ENCODE results near the gene LGALSL. TPM values are rescaled to one million over a fixed set of nuclear protein-coding genes. Genes with fewer than 3 reads are reported as not detected.

LGALSL gene
- polyA plus RNA-seq, 4 donors, result 6.0 to 28.6 (median 25.3) TPM

GRCh38 chr2:64447317-64448040 is 6.5 kb upstream of the LGALSL start:
- Histone ChIP-seq H3K27me3 (ENCODE audit: control insufficient read depth in 3 of 3, insufficient read depth in 3 of 3, low read length in 3 of 3) (no peaks in the 10 kb centered on the region), H3K9me3 (ENCODE audit: control insufficient read depth in 2 of 2, insufficient read depth in 1 of 2, low read depth in 1 of 2, low read length in 1 of 2) (no peaks in the 10 kb centered on the region), H3K4me1 (ENCODE audit: control insufficient read depth in 3 of 3, insufficient read depth in 2 of 3, low read depth in 1 of 3, low read length in 2 of 3) (peaks cover 0 to 6% (median 0%) of the 10 kb centered on the region in 3 donors), H3K4me3 (ENCODE audit: low read depth in 1 of 3, low read length in 3 of 3) (no peak overlapping the region), H3K27ac (ENCODE audit: low read depth in 1 of 3, low read length in 2 of 3) (no peak overlapping the region), H3K36me3 (ENCODE audit: control insufficient read depth in 3 of 3, insufficient read depth in 2 of 3, low read depth in 1 of 3, low read length in 3 of 3) (no peaks in the 10 kb centered on the region)
- DNase-seq (no peak), FAIRE-seq (no peak)
- 76 to 86% (median 81%) methylated on average over 2 of the region's 2 CpGs for WGBS, 3 donors

- Histone ChIP-seq H3K27me3 (ENCODE audit: control insufficient read depth in 3 of 3, insufficient read depth in 3 of 3, low read length in 3 of 3) (no peaks in the 10 kb centered on the region), H3K4me3 (ENCODE audit: low read depth in 1 of 3, low read length in 3 of 3) (no peak overlapping the region), H3K36me3 (ENCODE audit: control insufficient read depth in 3 of 3, insufficient read depth in 2 of 3, low read depth in 1 of 3, low read length in 3 of 3) (no peaks in the 10 kb centered on the region), H3K4me1 (ENCODE audit: control insufficient read depth in 3 of 3, insufficient read depth in 2 of 3, low read depth in 1 of 3, low read length in 2 of 3) (peaks cover 0 to 11% (median 0%) of the 10 kb centered on the region in 3 donors), H3K27ac (ENCODE audit: low read depth in 1 of 3, low read length in 2 of 3) (no peak overlapping the region), H3K9me3 (ENCODE audit: control insufficient read depth in 2 of 2, insufficient read depth in 1 of 2, low read depth in 1 of 2, low read length in 1 of 2) (no peaks in the 10 kb centered on the region)
- DNase-seq (no peak), FAIRE-seq (no peak)
- WGBS, 3 donors, result 83 to 93% (median 85%) methylated on average over 7 of the region's 7 CpGs
Measured at GRCh38 chr2:64448041-64448426, 5.9 kb upstream of the LGALSL start.

- FAIRE-seq, result no peak
- H3K4me1 ChIP-seq (ENCODE audit: control insufficient read depth in 3 of 3, insufficient read depth in 2 of 3, low read depth in 1 of 3, low read length in 2 of 3), result peaks cover 0 to 24% (median 0%) of the 10 kb centered on the region in 3 donors
- WGBS, 3 donors, result 82 to 92% (median 91%) methylated on average over 2 of the region's 2 CpGs
- no peaks in the 10 kb centered on the region for H3K9me3 ChIP-seq (ENCODE audit: control insufficient read depth in 2 of 2, insufficient read depth in 1 of 2, low read depth in 1 of 2, low read length in 1 of 2)
- H3K4me3 ChIP-seq (ENCODE audit: low read depth in 1 of 3, low read length in 3 of 3), result no peak overlapping the region
- H3K27ac ChIP-seq (ENCODE audit: low read depth in 1 of 3, low read length in 2 of 3), result no peak overlapping the region
- peaks cover 0 to under 1% (median 0%) of the 10 kb centered on the region in 3 donors for H3K36me3 ChIP-seq (ENCODE audit: control insufficient read depth in 3 of 3, insufficient read depth in 2 of 3, low read depth in 1 of 3, low read length in 3 of 3)
- DNase-seq, result no peak
- H3K27me3 ChIP-seq (ENCODE audit: control insufficient read depth in 3 of 3, insufficient read depth in 3 of 3, low read length in 3 of 3), result no peaks in the 10 kb centered on the region
Measured at GRCh38 chr2:64451051-64451450, 2.9 kb upstream of the LGALSL start.

- Histone ChIP-seq H3K4me3 (ENCODE audit: low read depth in 1 of 3, low read length in 3 of 3) (peak overlapping the region; percentile 63 to 92 (median 74)), H3K4me1 (ENCODE audit: control insufficient read depth in 3 of 3, insufficient read depth in 2 of 3, low read depth in 1 of 3, low read length in 2 of 3) (peaks cover 0 to 25% (median 0%) of the 10 kb centered on the region in 3 donors)
- FAIRE-seq, result no peak
Measured at GRCh38 chr2:64454386-64455332, 697 bp downstream of the LGALSL start.

GRCh38 chr2:64455545-64455944 is 1.6 kb downstream of the LGALSL start:
- Histone ChIP-seq H3K9me3 (ENCODE audit: control insufficient read depth in 2 of 2, insufficient read depth in 1 of 2, low read depth in 1 of 2, low read length in 1 of 2) (no peaks in the 10 kb centered on the region), H3K27ac (ENCODE audit: low read depth in 1 of 3, low read length in 2 of 3) (no peak overlapping the region), H3K27me3 (ENCODE audit: control insufficient read depth in 3 of 3, insufficient read depth in 3 of 3, low read length in 3 of 3) (no peaks in the 10 kb centered on the region), H3K36me3 (ENCODE audit: control insufficient read depth in 3 of 3, insufficient read depth in 2 of 3, low read depth in 1 of 3, low read length in 3 of 3) (peaks cover 0 to 8% (median 6%) of the 10 kb centered on the region in 3 donors), H3K4me3 (ENCODE audit: low read depth in 1 of 3, low read length in 3 of 3) (peak overlapping the region in 2 of 3 donors; percentile 63 to 92), H3K4me1 (ENCODE audit: control insufficient read depth in 3 of 3, insufficient read depth in 2 of 3, low read depth in 1 of 3, low read length in 2 of 3) (peaks cover 0 to 25% (median 0%) of the 10 kb centered on the region in 3 donors)
- WGBS, 3 donors, result 82 to 94% (median 87%) methylated on average over 2 of the region's 2 CpGs
- peak in 1 of 2 donors; percentile 27 for DNase-seq
- FAIRE-seq, result no peak

More at GRCh38 chr2:64454386-64455332, 697 bp downstream of the LGALSL start:
- Histone ChIP-seq H3K27ac (ENCODE audit: low read depth in 1 of 3, low read length in 2 of 3) (peak overlapping the region; percentile 97 to 99 (median 97)), H3K36me3 (ENCODE audit: control insufficient read depth in 3 of 3, insufficient read depth in 2 of 3, low read depth in 1 of 3, low read length in 3 of 3) (peaks cover 0 to 8% (median 4%) of the 10 kb centered on the region in 3 donors), H3K27me3 (ENCODE audit: control insufficient read depth in 3 of 3, insufficient read depth in 3 of 3, low read length in 3 of 3) (no peaks in the 10 kb centered on the region), H3K9me3 (ENCODE audit: control insufficient read depth in 2 of 2, insufficient read depth in 1 of 2, low read depth in 1 of 2, low read length in 1 of 2) (no peaks in the 10 kb centered on the region)
- DNase-seq, result peak; percentile 35 to 83
- 4 to 11% (median 4%) methylated on average over 64 to 103 of the region's 103 CpGs for WGBS, 3 donors

GRCh38 chr2:64456293-64456692 is 2.3 kb downstream of the LGALSL start:
- H3K36me3 ChIP-seq (ENCODE audit: control insufficient read depth in 3 of 3, insufficient read depth in 2 of 3, low read depth in 1 of 3, low read length in 3 of 3), result peaks cover 0 to 8% (median 6%) of the 10 kb centered on the region in 3 donors
- WGBS, 3 donors, result 91 to 92% (median 92%) methylated on average over 6 of the region's 6 CpGs

GRCh38 chr2:64457524-64457923 is 3.6 kb downstream of the LGALSL start:
- H3K9me3 ChIP-seq (ENCODE audit: control insufficient read depth in 2 of 2, insufficient read depth in 1 of 2, low read depth in 1 of 2, low read length in 1 of 2), result no peaks in the 10 kb centered on the region
- H3K4me3 ChIP-seq (ENCODE audit: low read depth in 1 of 3, low read length in 3 of 3), result no peak overlapping the region
- H3K27ac ChIP-seq (ENCODE audit: low read depth in 1 of 3, low read length in 2 of 3), result no peak overlapping the region
- FAIRE-seq (no peak), DNase-seq (no peak)
- H3K36me3 ChIP-seq (ENCODE audit: control insufficient read depth in 3 of 3, insufficient read depth in 2 of 3, low read depth in 1 of 3, low read length in 3 of 3), result peaks cover 0 to 8% (median 6%) of the 10 kb centered on the region in 3 donors
- H3K4me1 ChIP-seq (ENCODE audit: control insufficient read depth in 3 of 3, insufficient read depth in 2 of 3, low read depth in 1 of 3, low read length in 2 of 3), result peaks cover 0 to 18% (median 0%) of the 10 kb centered on the region in 3 donors
- no peaks in the 10 kb centered on the region for H3K27me3 ChIP-seq (ENCODE audit: control insufficient read depth in 3 of 3, insufficient read depth in 3 of 3, low read length in 3 of 3)

More at GRCh38 chr2:64456293-64456692, 2.3 kb downstream of the LGALSL start:
- FAIRE-seq (no peak), DNase-seq (no peak)
- Histone ChIP-seq H3K9me3 (ENCODE audit: control insufficient read depth in 2 of 2, insufficient read depth in 1 of 2, low read depth in 1 of 2, low read length in 1 of 2) (no peaks in the 10 kb centered on the region), H3K4me1 (ENCODE audit: control insufficient read depth in 3 of 3, insufficient read depth in 2 of 3, low read depth in 1 of 3, low read length in 2 of 3) (peaks cover 0 to 25% (median 0%) of the 10 kb centered on the region in 3 donors), H3K27ac (ENCODE audit: low read depth in 1 of 3, low read length in 2 of 3) (no peak overlapping the region), H3K27me3 (ENCODE audit: control insufficient read depth in 3 of 3, insufficient read depth in 3 of 3, low read length in 3 of 3) (no peaks in the 10 kb centered on the region), H3K4me3 (ENCODE audit: low read depth in 1 of 3, low read length in 3 of 3) (no peak overlapping the region)

GRCh38 chr2:64459575-64459974 is 5.6 kb downstream of the LGALSL start:
- no peak for FAIRE-seq

More at GRCh38 chr2:64459575-64459974, 5.6 kb downstream of the LGALSL start:
- Histone ChIP-seq H3K36me3 (ENCODE audit: control insufficient read depth in 3 of 3, insufficient read depth in 2 of 3, low read depth in 1 of 3, low read length in 3 of 3) (peaks cover 0 to 8% (median 6%) of the 10 kb centered on the region in 3 donors), H3K4me1 (ENCODE audit: control insufficient read depth in 3 of 3, insufficient read depth in 2 of 3, low read depth in 1 of 3, low read length in 2 of 3) (peaks cover 0 to 20% (median 0%) of the 10 kb centered on the region in 3 donors), H3K9me3 (ENCODE audit: control insufficient read depth in 2 of 2, insufficient read depth in 1 of 2, low read depth in 1 of 2, low read length in 1 of 2) (no peaks in the 10 kb centered on the region), H3K27ac (ENCODE audit: low read depth in 1 of 3, low read length in 2 of 3) (no peak overlapping the region), H3K27me3 (ENCODE audit: control insufficient read depth in 3 of 3, insufficient read depth in 3 of 3, low read length in 3 of 3) (no peaks in the 10 kb centered on the region), H3K4me3 (ENCODE audit: low read depth in 1 of 3, low read length in 3 of 3) (no peak overlapping the region)
- WGBS, 3 donors, result 94 to 95% (median 95%) methylated on average over 3 of the region's 3 CpGs
- DNase-seq, result no peak
